ENCODE results near the gene IL17B. TPM values are rescaled to one million over a fixed set of nuclear protein-coding genes. Genes with fewer than 3 reads are reported as not detected.

IL17B gene
- total RNA-seq, 1 donor from 2014 or later, result not detected

GRCh38 chr5:149414405-149415065 lies 35.4 kb upstream of the IL17B start:
- no peak for DNase-seq

GRCh38 chr5:149413477-149414210 lies 34.6 kb upstream of the IL17B start:
- no peak for DNase-seq

GRCh38 chr5:149412783-149413476 lies 33.8 kb upstream of the IL17B start:
- DNase-seq, result no peak

GRCh38 chr5:149411738-149412519 lies 32.8 kb upstream of the IL17B start:
- no peak for DNase-seq

DNA sequence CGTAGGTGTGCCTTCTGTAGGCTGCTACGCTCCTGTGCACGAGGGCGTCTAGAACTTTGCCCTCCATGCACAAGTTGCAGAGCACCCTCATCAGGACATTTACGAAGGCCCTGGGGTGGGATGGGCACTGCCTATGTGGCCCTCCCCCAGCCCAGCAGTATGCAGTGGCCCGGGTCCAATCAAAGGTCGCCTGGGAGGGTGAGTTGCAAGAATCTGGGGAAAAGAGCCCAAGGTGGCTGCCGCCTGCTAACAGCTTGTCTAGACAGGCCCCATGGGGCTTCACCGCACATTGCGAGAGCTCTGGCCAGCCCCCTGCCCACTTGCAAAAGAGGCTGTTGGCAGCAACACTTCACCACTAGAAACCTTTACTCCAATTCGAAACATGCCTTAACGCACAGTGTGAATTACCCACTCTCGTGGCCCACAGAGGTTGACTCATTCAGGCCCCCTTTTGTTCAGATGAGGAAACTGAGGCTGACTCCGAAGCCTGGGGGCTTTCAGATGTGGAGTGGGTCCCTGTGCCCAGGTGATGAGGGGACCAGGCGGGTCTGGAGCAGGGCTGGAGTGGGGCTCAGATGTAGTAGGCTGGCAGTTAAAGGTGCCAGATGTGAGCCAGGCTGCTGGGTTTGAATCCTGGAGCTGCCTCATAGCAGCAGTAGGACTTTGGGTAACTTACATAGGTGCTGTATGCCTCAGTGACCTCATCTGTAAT lies 31.8 kb upstream of the IL17B start:
- DNase-seq, result no peak

DNA sequence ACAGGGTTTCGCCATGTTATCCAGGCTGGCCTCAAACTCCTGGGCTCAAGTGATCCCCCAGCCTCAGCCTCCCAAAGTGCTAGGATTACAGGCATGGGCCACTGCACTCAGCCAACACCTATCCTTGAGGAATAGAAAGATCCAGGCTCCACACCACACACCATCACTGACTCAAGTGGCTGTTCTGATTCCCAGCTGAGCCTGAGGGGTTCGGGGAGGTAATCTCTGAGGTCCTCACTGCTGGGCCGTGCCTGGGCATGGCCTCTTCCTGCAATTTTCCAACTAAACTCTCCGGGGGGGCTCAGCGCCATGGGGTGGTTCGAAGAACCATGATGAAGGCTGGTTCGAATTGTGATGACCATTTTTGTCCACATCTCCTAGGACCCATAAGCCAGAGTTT lies 31.0 kb upstream of the IL17B start:
- no peak for DNase-seq

- DNase-seq, result no peak
Observed at GRCh38 chr5:149409268-149409948, 30.3 kb upstream of the IL17B start.

- no peak for DNase-seq
Observed at GRCh38 chr5:149408252-149409099, 29.4 kb upstream of the IL17B start.

GRCh38 chr5:149407323-149408251 lies 28.5 kb upstream of the IL17B start:
- no peak for DNase-seq

- DNase-seq, result no peak
Observed at GRCh38 chr5:149406979-149407306, 27.9 kb upstream of the IL17B start.

DNA sequence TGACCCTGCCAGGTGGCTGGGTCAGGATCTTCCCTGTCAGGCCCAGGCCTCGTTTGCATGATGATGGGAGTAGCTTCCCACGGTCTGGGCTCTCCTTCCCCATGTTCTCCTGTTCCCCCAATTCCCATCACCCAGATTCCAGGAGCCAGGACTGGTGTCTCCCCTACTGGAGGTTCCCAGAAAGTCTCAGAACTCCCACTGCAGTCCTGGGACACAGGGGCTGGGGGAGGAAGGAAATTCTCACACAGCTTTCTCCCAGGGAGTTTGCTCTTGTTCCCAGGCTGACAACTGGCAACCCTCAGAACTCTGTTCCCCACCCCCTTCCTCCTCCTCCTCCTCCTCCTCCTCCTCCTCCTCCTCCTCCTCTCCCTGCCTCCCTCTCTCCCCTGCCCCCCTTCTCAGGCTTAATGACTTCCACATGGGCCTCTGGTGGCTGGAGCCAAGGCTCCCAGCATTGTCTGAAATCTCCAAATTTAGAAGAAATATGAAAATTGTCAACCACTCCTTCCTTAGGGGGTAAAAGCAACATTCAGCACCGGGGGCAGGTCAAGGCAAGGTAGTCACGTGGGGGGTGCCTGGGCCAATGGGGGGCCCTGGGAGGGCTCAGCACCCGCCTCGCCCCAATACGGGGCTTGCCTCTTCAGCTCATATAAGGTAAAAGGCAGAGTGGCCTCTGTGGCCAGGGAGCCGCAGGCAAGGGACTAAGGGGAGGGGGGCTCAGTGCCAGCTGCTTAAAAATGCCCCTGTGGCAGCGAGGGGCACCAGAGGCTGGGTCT lies 27.3 kb upstream of the IL17B start:
- no peak for DNase-seq

GRCh38 chr5:149405550-149406202 lies 26.6 kb upstream of the IL17B start:
- no peak for DNase-seq

- DNase-seq, result no peak
Observed at GRCh38 chr5:149404746-149405549, 25.9 kb upstream of the IL17B start.

DNA sequence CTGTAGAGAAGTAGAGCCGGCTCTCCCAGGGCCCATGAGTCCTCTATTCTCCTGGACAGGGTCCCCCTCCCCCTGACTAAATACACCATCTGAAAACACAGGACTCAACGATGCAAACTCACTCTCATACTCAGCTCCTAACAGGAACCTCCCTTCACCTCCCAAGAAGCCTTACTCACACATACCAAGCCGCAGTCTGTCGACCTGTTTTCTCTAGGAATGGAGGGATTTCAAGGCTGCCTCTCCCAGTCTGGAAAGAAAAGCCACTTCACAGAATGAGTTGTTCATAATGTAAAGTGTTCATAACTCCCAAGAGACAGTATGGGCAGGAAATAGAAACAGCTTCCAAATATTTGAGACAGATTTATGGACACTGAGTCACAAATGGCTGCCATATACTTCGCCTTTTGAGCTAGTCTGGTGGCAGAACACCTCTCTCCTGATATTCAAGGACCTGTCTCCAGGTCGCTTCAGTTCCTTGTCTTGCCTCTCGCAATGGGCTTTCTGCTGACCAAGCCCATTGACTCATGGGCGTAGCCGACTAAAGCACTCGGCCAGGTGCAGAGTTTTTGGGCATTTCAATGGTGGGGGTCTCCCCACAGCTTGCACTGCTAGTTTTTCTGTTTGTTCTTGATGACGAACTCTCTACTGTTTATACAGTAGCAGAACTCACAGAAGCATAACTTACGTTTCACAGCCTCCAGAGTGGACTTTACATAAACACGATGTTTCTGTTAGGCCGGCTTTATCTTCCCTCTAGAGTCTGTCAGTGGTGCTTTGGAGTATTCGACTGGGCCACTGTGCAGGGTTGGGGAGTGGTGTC lies 25.0 kb upstream of the IL17B start:
- no peak for DNase-seq

GRCh38 chr5:149402291-149402690 lies 23.2 kb upstream of the IL17B start:
- DNase-seq, result no peak

GRCh38 chr5:149401051-149401450 lies 22.0 kb upstream of the IL17B start:
- DNase-seq, result no peak

All from occipital lobe (tissue), 2 donors.